GM12878 (cell line): ENCODE measurements around the gene PSRC1. TPM values are rescaled to one million over a fixed set of nuclear protein-coding genes. Genes with fewer than 3 reads are reported as not detected.

Experiments
- BCL3 ChIP-seq: IDR thresholded peaks from 2 replicates; pipeline ENCODE4 v1.6.1; 2011; ENCODE audit warnings: borderline replicate concordance, low read depth, mild to moderate bottlenecking, moderate library complexity, low read length; ENCODE audit not compliant: insufficient read depth, poor library complexity, severe bottlenecking
- CBFB ChIP-seq: IDR thresholded peaks from 2 replicates; pipeline ENCODE4 v1.6.1; 2016; ENCODE audit warnings: antibody characterized with exemption, low read depth
- CHD1 ChIP-seq: IDR thresholded peaks from 2 replicates; pipeline ENCODE4 v1.6.1; 2012; ENCODE audit warnings: low read depth, low read length, improper control_type of control experiment
- CHD2 ChIP-seq: IDR thresholded peaks from 2 replicates; pipeline ENCODE4 v1.6.1; 2011; ENCODE audit warnings: low read depth, low read length, improper control_type of control experiment, borderline replicate concordance
- DPF2 ChIP-seq: fragments of 450-650 bp; IDR thresholded peaks from 2 replicates; pipeline ENCODE4 v1.6.1; 2017; ENCODE audit warnings: mild to moderate bottlenecking
- E2F8 ChIP-seq: fragments of 450-650 bp; IDR thresholded peaks from 2 replicates; pipeline ENCODE4 v1.6.1; 2018; ENCODE audit warnings: mild to moderate bottlenecking, low read depth, moderate library complexity; ENCODE audit not compliant: partially characterized antibody
- EGR1 ChIP-seq, 2 experiments: IDR thresholded peaks; 1 replicate in 1 of 2; 2 replicates in 1 of 2; pipeline ENCODE4 v1.6.1; 2011 to 2012; ENCODE audit warnings: low read depth in 2 of 2, low read length in 2 of 2, borderline replicate concordance in 1 of 2, mild to moderate bottlenecking in 1 of 2, moderate library complexity in 1 of 2
- EP300 ChIP-seq, 2 experiments: fragments of 150-350 bp in 1 of 2; IDR thresholded peaks; 2 replicates each; pipeline ENCODE4 v1.6.1; 2011 to 2012; ENCODE audit warnings: low read depth in 2 of 2, low read length in 2 of 2, borderline replicate concordance in 1 of 2, improper control_type of control experiment in 1 of 2, inconsistent platforms in 1 of 2; ENCODE audit not compliant: control insufficient read depth in 1 of 2
- IRF3 ChIP-seq: fragments of 450-650 bp; IDR thresholded peaks from 2 replicates; pipeline ENCODE4 v1.6.1; 2014; ENCODE audit warnings: mild to moderate bottlenecking
- IRF4 ChIP-seq: IDR thresholded peaks from 2 replicates; pipeline ENCODE4 v1.6.1; 2011; ENCODE audit warnings: low read depth, low read length
- KAT2A ChIP-seq: conservative IDR thresholded peaks from 2 replicates; pipeline ENCODE4 v1.6.1; 2011; ENCODE audit warnings: low read depth, low read length; ENCODE audit not compliant: control insufficient read depth
- NFXL1 ChIP-seq: fragments of 450-650 bp; IDR thresholded peaks from 2 replicates; pipeline ENCODE4 v1.6.1; 2017; ENCODE audit warnings: antibody characterized with exemption, mild to moderate bottlenecking, borderline replicate concordance
- NFYB ChIP-seq: IDR thresholded peaks from 2 replicates; pipeline ENCODE4 v1.6.1; 2011; ENCODE audit warnings: low read depth, mild to moderate bottlenecking, low read length, improper control_type of control experiment, moderate library complexity; ENCODE audit not compliant: insufficient read depth
- NR2C1 ChIP-seq: fragments of 450-650 bp; IDR thresholded peaks from 2 replicates; pipeline ENCODE4 v1.6.1; 2017; ENCODE audit warnings: antibody characterized with exemption, mild to moderate bottlenecking, moderate library complexity
- NRF1 ChIP-seq: conservative IDR thresholded peaks from 2 replicates; pipeline ENCODE4 v1.6.1; 2011; ENCODE audit warnings: mild to moderate bottlenecking, low read depth, low read length, improper control_type of control experiment
- PML ChIP-seq: IDR thresholded peaks from 2 replicates; pipeline ENCODE4 v1.6.1; 2012; ENCODE audit warnings: low read length, inconsistent platforms
- SMARCA5 ChIP-seq: fragments of 450-650 bp; IDR thresholded peaks from 2 replicates; pipeline ENCODE4 v1.6.1; 2017; ENCODE audit warnings: mild to moderate bottlenecking
- SMC3 ChIP-seq: IDR thresholded peaks from 2 replicates; pipeline ENCODE4 v1.6.1; 2011; ENCODE audit warnings: low read length, improper control_type of control experiment, borderline replicate concordance
- ZNF687 ChIP-seq: fragments of 450-650 bp; IDR thresholded peaks from 2 replicates; pipeline ENCODE4 v1.6.1; 2017; ENCODE audit warnings: mild to moderate bottlenecking, moderate library complexity
- polyA plus RNA-seq, 11 experiments: library from polyadenylated mRNA; depleted of rRNA in 4 of 11; unstranded in 6 of 11; stranded (reverse) in 5 of 11; fragments of >200 nt; fragmentation: Nextera tagmentation in 4 of 11; fragmentation: Illumina TruSeq in 1 of 11; extraction: Ambion mirVana in 4 of 11; extraction: Trizol in 1 of 11; gene quantifications; 1 replicate in 1 of 11; 2 replicates in 10 of 11; pipeline versions ENCODE4 v1.2.1 to v1.2.3, GENCODE V29; 2011 to 2016; ENCODE audit warnings: inconsistent platforms in 2 of 11, missing spikeins in 2 of 11, low read depth in 1 of 11
- total RNA-seq, 4 experiments: library from RNA; depleted of rRNA in 3 of 4; stranded (reverse); fragments of >200 nt in 3 of 4; fragmentation: Illumina TruSeq in 1 of 4; extraction: Trizol in 1 of 4; gene quantifications; 2 replicates each; pipeline versions ENCODE4 v1.2.1 to v1.2.3, GENCODE V29; 2013 to 2021

PSRC1 gene
- total and polyA plus RNA-seq, 10 of the 15 experiments (the other 5 are each of a cell fraction or from before 2014, with no cell fraction given), result 1.2 to 11.8 (median 4.9) TPM

GRCh38 chr1:109239409-109240068 lies 43.4 kb downstream of the PSRC1 start (continued):
- no peak for TF ChIP-seq ZNF687
- TF ChIP-seq NFYB, result no peak
- TF ChIP-seq EGR1 (IDR thresholded peaks at IDR 0.05; ENCODE audit: borderline replicate concordance in 1 of 2, low read depth in 2 of 2, low read length in 2 of 2), result no peak
- TF ChIP-seq IRF4, result no peak
- no peak for TF ChIP-seq CHD2
- no peak for TF ChIP-seq NFXL1
- TF ChIP-seq SMC3, result peak; percentile 9; the same call in 1 of the 2 replicates
- no peak for TF ChIP-seq NR2C1
- TF ChIP-seq CBFB, result no peak
- TF ChIP-seq SMARCA5, result no peak
- no peak for TF ChIP-seq NRF1
- no peak for TF ChIP-seq DPF2
- TF ChIP-seq IRF3, result no peak
- no peak for TF ChIP-seq BCL3
- no peak for TF ChIP-seq CHD1
- TF ChIP-seq KAT2A, result no peak
- TF ChIP-seq EP300 (IDR thresholded peaks at IDR 0.05; ENCODE audit: borderline replicate concordance in 1 of 2, control insufficient read depth in 1 of 2, low read depth in 2 of 2, low read length in 2 of 2), result no peak
- peak; percentile 8 for TF ChIP-seq E2F8
- no peak for TF ChIP-seq PML
